ENCODE measurements around the gene ANKDD1A.
A peak's percentile ranks its signal among the peaks of the same experiment; 100 is the strongest.

Gene ANKDD1A

GRCh38 chr15:64911311-64912186 is at the start of gene ANKDD1A:
ANKDD1A (plus strand) TSS chr15:64911902; CDS start chr15:64911931, 29 bp downstream.
- DNase-seq (ENCODE audit: low read depth) = no peak

- DNase-seq (ENCODE audit: low read depth) = no peak
These were observed 49.7 kb upstream of the ANKDD1A start for GRCh38 chr15:64861960-64862359.

- no peak for DNase-seq (ENCODE audit: low read depth)
These were observed 49.3 kb upstream of the ANKDD1A start for GRCh38 chr15:64862408-64862807.

GRCh38 chr15:64864068-64864467 is 47.6 kb upstream of the ANKDD1A start:
- DNase-seq (ENCODE audit: low read depth) = no peak

GRCh38 chr15:64865126-64865997 is 46.3 kb upstream of the ANKDD1A start:
- DNase-seq (ENCODE audit: low read depth) = no peak

GRCh38 chr15:64865998-64866520 is 45.6 kb upstream of the ANKDD1A start:
- DNase-seq (ENCODE audit: low read depth) = no peak

- no peak for DNase-seq (ENCODE audit: low read depth)
These were observed 42.2 kb upstream of the ANKDD1A start for GRCh38 chr15:64869501-64869900.

GRCh38 chr15:64870353-64870752 is 41.3 kb upstream of the ANKDD1A start:
- DNase-seq (ENCODE audit: low read depth) = no peak

- no peak for DNase-seq (ENCODE audit: low read depth)
These were observed 36.0 kb upstream of the ANKDD1A start for GRCh38 chr15:64875641-64876223.

GRCh38 chr15:64877435-64877834 is 34.3 kb upstream of the ANKDD1A start:
- DNase-seq (ENCODE audit: low read depth) = no peak

GRCh38 chr15:64878705-64879104 is 33.0 kb upstream of the ANKDD1A start:
- DNase-seq (ENCODE audit: low read depth) = no peak

- no peak for DNase-seq (ENCODE audit: low read depth)
These were observed 28.6 kb upstream of the ANKDD1A start for GRCh38 chr15:64883100-64883581.

- no peak for DNase-seq (ENCODE audit: low read depth)
These were observed 27.6 kb upstream of the ANKDD1A start for GRCh38 chr15:64883997-64884511.

GRCh38 chr15:64884679-64885078 is 27.0 kb upstream of the ANKDD1A start:
- DNase-seq (ENCODE audit: low read depth) = no peak

- no peak for DNase-seq (ENCODE audit: low read depth)
These were observed 23.4 kb upstream of the ANKDD1A start for GRCh38 chr15:64888336-64888735.

GRCh38 chr15:64891561-64891960 is 20.1 kb upstream of the ANKDD1A start:
- no peak for DNase-seq (ENCODE audit: low read depth)

- no peak for DNase-seq (ENCODE audit: low read depth)
These were observed 18.8 kb upstream of the ANKDD1A start for GRCh38 chr15:64892847-64893403.

- DNase-seq (ENCODE audit: low read depth) = peak; percentile 86
These were observed 18.0 kb upstream of the ANKDD1A start for GRCh38 chr15:64893481-64894394.

- DNase-seq (ENCODE audit: low read depth) = peak; percentile 54
These were observed 17.2 kb upstream of the ANKDD1A start for GRCh38 chr15:64894395-64895056.

Data from stimulated activated CD8-positive, alpha-beta memory T cell treated with anti-CD3 and anti-CD28 coated beads, Interleukin-15, amount 100 ng/mL, for 1 hour (primary cell).